Renal pelvis (tissue), 4 donors: ENCODE data around the gene CFD. TPM values are rescaled to one million over a fixed set of nuclear protein-coding genes. Genes with fewer than 3 reads are reported as not detected.
"Not testable (repeated sequence)": the region's sequence is repeated elsewhere in the genome, so short reads cannot be mapped to it uniquely, and the experiment has no call there.

ENCODE experiments used
- DNase-seq: peaks from one replicate; pipeline ENCODE4 v3.0.0-alpha.2; 2013
- polyA plus RNA-seq, 3 donors: library from polyadenylated mRNA; unstranded; fragments of 120-200 nt; gene quantifications; one replicate each; pipeline ENCODE4 v1.2.1, GENCODE V29; 2013; ENCODE audit not compliant: insufficient read length in 3 of 3

Gene CFD
- polyA plus RNA-seq, 3 donors, result 3.9 to 4.4 (median 4.2) TPM

- no peak for DNase-seq
Measured at GRCh38 chr19:869245-870177, 10.0 kb downstream of the CFD start.

DNA sequence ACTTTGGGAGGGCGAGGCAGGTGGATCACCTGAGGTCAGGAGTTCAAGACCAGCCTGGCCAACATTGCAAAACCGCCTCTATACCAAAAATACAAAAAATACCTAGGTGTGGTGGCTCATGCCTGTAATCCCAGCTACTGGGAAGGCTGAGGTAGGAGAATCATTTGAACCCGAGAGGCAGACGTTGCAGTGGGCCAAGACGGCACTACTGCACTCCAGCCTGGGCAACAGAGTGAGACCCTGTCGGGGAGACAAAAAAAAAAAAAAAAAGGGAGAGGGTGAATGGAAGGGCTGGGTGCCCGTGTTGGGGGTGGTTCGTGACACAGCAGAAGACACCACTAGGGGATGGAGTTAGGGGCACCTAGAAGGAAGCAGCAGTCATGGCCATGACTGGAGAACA lies 10.8 kb downstream of the CFD start:
- DNase-seq, result no peak

DNA sequence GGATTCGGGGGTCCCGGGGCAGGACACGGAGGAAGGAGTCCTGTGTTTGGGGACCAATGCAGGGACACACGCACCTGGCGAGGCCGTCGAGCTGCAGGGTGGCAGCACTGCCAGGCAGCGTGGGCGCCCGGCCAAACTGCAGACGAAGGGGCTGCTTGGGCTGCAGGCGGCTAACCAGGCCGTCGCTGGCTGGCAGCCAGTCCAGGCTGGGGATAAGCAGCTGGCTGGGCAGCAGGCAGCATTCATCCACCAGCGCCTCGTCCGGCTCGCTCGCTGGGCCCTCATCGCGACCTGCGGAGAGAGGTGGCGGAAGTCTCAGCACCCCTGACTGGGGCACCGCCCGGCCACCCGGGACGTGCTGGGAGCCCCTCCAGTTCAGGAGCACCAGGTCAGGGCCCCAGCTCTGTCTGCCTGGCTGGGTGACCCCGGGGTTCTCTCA lies 11.5 kb downstream of the CFD start:
- DNase-seq, result no peak

- DNase-seq, result no peak
Measured at GRCh38 chr19:871446-872265, 12.2 kb downstream of the CFD start.

GRCh38 chr19:872266-872951 lies 12.9 kb downstream of the CFD start:
- DNase-seq, result no peak

- no peak for DNase-seq
Measured at GRCh38 chr19:873084-873483, 13.6 kb downstream of the CFD start.

DNA sequence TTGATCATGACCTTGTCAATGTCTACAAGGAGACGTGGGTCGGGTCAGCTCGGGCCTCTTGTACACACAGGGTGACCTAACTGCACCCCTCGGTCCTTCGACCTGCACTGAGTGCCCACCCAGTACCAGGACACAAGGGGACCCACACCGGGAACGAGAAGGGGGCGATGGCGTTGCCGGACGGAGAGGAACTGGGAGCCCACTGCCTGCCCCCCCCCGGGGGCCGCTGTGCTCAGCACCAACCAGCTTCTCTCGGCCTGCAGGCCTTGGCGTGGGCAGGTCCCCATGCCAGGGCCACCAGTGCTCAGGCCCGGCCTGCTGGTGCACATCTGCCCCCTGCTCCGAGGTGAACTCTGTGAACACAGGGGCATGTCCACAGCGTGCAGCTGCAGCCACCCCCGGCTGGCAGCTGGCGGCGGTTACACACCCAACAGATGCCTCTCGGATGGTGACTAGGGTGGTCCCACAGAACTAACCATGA lies 14.1 kb downstream of the CFD start:
- no peak for DNase-seq

DNA sequence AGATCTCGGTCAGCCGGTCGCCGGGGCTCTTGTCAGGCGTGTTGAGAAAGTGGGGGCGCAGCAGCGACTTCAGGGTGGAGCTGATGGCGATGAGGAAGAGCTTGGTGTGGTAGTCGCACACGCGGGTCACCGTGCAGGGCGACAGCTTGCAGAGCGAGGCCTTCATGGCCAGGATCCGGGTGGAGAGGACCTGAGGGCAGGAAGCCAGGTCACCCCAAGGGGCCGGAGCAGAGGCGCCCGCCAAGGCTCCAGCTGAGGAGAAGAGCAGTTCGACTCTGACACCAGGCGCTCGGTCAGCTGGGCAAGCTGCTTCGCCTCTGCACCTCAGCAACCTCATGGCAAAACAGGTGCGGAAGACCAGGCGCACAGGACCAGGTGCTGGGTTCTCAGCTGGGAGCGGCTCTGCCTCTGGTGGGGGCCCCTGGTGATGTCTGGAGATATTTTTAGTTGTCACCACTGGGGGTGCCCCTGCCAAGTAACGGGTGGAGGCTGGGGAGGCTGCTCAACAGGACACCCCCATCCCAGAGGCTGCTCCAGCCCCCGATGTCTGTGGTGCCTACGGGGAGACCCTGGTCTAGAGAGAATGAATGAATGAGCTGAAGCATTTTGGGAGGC lies 15.9 kb downstream of the CFD start:
- no peak for DNase-seq

DNA sequence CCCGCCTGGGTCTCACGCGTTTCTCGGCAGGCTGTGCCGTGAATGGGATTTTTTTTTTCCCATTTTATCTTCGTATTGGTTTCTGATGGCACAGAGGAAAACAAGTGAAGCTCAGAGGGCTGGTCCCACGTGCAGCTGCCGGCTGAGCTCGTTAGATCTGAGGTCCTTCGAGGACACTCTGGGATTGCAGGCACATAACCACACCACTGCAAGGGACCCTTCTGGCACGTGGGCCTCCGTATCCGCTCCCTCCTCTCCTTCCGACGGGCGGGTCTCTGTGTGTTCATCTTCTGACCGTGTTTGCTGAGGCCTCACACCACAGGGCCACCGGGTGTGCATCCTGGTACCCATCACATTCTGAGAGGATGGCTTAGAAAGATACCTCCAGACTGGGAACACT lies 16.6 kb downstream of the CFD start:
- DNase-seq, result no peak

GRCh38 chr19:876780-877314 lies 17.4 kb downstream of the CFD start:
- no peak for DNase-seq

DNA sequence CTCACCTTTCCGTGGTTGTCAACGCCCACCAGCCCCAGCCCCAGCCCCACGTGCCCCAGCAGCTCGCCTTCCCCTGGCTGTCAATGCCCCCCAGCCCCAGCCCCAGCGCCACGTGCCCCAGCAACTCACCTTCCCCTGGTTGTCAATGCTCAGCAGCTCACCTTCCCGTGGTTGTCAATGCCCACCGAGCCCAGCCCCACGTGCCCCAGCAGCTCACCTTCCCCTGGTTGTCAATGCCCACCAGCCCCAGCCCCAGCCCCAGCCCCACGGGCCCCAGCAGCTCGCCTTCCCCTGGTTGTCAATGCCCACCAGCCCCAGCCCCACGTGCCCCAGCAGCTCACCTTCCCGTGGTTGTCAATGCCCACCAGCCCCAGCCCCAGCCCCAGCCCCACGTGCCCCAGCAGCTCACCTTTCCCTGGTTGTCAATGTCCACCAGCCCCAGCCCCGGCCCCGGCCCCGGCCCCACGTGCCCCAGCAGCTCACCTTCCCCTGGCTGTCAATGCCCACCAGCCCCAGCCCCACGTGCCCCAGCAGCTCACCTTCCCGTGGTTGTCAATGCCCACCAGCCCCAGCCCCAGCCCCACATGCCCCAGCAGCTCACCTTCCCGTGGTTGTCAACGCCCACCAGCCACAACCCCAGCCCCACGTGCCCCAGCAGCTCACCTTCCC lies 18.7 kb downstream of the CFD start:
- not testable (repeated sequence) for DNase-seq

DNA sequence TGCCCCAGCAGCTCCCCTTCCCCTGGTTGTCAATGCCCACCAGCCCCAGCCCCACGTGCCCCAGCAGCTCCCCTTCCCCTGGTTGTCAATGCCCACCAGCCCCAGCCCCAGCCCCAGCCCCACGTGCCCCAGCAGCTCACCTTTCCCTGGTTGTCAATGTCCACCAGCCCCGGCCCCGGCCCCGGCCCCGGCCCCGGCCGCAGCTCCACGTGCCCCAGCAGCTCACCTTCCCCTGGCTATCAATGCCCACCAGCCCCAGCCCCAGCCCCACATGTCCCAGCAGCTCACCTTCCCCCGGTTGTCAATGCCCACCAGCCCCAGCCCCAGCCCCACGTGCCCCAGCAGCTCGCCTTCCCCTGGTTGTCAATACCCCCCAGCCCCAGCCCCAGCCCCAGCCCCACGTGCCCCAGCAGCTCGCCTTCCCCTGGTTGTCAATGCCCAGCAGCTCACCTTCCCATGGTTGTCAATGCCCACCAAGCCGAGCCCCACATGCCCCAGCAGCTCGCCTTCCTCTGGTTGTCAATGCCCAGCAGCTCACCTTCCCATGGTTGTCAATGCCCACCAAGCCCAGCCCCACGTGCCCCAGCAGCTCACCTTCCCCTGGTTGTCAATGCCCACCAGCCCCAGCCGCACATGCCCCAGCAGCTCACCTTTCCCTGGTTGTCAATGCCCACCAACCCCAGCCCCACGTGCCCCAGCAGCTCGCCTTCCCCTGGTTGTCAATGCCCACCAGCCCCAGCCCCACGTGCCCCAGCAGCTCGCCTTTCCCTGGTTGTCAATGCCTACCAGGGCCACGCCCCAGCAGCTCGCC lies 19.5 kb downstream of the CFD start:
- not testable (repeated sequence) for DNase-seq

DNA sequence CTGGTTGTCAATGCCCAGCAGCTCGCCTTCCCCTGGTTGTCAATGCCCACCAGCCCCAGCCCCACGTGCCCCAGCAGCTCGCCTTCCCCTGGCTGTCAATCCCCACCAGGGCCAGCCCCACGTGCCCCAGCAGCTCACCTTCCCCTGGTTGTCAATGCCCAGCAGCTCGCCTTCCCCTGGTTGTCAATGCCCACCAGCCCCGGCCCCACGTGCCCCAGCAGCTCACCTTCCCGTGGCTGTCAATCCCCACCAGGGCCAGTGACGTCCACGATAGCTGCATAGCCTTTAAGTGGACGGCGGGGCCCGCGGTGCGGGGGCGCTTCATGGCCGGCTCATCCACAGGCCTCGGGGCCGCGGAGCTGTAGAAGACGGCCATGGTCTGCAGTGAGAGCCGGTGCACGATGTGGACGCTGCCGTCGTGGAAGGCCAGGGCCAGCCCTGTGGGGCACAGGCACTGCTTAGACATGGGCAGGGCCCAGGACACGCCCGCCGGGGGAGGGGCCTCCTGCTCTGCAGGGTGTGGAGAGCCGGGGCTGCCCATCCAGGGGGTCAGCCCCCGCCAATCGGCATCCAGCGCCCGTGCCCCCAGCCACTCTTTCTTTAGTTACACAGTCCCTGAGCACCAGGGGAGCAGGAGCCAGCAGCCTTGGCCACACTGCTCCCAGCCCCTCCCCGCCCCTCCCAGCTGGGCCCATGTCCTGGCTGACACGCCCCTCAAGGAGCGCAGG lies 20.4 kb downstream of the CFD start:
- no peak for DNase-seq

- DNase-seq, result no peak
Measured at GRCh38 chr19:881385-882071, 22.1 kb downstream of the CFD start.

DNA sequence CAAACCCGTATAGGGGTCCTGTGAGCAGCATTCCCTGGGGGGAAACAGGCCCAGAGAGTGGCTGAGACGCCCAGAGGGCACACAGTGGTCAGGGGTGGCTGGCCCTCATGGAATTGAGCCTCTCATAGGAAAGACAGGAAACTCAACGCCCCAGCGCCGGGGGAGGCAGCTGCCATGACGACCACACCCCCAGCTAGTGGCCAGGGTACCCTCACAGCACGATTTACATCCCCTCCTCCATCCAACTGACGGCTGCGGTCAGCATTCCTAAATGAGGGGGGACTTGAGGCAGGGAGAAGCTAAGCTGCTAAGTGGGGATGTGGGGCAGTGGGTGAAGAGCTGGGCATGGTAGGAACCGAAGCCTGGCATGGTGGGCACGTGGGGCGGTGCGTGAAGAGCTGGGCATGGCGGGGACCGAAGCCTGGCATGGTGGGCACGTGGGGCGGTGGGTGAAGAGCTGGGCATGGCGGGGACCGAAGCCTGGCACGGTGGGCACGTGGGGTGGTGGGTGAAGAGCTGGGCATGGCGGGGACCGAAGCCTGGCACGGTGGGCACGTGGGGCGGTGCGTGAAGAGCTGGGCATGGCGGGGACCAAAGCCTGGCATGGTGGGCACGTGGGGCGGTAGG lies 23.5 kb downstream of the CFD start:
- no peak for DNase-seq

DNA sequence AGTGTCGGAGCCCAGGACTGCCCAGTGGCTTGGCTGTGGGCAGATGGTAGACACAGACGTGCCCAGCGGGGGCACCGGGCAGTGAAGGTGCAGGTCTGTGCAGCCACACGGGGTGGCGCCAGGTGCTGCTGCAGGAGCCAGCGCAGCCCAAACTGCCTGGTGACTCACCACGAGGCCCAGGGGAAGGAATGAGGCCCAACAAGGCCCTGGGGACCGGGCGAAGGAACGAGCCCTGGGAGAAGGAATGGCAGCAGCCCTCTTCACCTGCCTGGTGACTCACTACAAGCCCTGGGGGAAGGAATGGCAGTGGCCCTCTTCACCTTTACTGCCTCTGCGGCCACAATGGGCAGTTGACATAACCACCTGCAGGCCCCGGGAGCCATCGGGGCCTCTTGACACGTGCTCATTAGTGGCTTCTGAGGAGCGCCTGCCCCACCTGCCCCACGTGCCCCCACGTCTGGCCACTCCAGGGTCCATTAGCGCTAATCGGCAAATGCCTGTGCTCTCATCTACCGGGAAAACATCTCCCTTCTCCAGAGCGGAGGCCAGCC lies 24.3 kb downstream of the CFD start:
- DNase-seq, result no peak

GRCh38 chr19:884420-885211 lies 25.2 kb downstream of the CFD start:
- no peak for DNase-seq
